ENCODE results near the gene RPL31.

RPL31 gene

DNA sequence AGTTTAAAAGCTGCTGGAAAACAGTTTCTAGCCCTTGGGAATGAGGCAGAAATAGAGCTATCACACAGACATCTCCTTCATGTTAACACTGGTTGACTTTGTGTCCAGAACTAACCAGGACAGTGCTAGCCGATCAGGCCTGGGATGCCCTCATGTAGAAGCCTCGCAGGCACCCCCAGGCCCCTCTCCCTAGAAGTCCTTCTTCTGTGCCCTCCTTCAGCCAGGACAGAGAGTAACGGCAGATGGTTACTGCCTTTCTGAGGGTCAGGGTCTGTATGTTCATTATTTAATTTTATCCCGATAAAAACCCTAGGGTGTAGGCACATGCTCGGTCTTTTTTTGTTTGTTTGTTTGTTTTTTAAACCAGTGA, 10.7 kb upstream of the RPL31 start:
- no peak for ATAC-seq
- TF ChIP-seq, protein P1, sequence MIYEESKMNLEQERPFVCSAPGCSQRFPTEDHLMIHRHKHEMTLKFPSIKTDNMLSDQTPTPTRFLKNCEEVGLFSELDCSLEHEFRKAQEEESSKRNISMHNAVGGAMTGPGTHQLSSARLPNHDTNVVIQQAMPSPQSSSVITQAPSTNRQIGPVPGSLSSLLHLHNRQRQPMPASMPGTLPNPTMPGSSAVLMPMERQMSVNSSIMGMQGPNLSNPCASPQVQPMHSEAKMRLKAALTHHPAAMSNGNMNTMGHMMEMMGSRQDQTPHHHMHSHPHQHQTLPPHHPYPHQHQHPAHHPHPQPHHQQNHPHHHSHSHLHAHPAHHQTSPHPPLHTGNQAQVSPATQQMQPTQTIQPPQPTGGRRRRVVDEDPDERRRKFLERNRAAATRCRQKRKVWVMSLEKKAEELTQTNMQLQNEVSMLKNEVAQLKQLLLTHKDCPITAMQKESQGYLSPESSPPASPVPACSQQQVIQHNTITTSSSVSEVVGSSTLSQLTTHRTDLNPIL (CRISPR knock-in tag; IDR thresholded peaks at IDR 0.05; ENCODE audit: low read depth) = no peak
- TF ChIP-seq, protein P2, sequence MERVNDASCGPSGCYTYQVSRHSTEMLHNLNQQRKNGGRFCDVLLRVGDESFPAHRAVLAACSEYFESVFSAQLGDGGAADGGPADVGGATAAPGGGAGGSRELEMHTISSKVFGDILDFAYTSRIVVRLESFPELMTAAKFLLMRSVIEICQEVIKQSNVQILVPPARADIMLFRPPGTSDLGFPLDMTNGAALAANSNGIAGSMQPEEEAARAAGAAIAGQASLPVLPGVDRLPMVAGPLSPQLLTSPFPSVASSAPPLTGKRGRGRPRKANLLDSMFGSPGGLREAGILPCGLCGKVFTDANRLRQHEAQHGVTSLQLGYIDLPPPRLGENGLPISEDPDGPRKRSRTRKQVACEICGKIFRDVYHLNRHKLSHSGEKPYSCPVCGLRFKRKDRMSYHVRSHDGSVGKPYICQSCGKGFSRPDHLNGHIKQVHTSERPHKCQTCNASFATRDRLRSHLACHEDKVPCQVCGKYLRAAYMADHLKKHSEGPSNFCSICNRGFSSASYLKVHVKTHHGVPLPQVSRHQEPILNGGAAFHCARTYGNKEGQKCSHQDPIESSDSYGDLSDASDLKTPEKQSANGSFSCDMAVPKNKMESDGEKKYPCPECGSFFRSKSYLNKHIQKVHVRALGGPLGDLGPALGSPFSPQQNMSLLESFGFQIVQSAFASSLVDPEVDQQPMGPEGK (CRISPR knock-in tag; IDR thresholded peaks at IDR 0.05; ENCODE audit: borderline replicate concordance) = no peak
- no peak for TF ChIP-seq ZFP3 (CRISPR knock-in tag; IDR thresholded peaks at IDR 0.05)
- TF ChIP-seq TCF4 (CRISPR knock-in tag; IDR thresholded peaks at IDR 0.05; ENCODE audit: borderline replicate concordance) = no peak
- TF ChIP-seq, protein P3, sequence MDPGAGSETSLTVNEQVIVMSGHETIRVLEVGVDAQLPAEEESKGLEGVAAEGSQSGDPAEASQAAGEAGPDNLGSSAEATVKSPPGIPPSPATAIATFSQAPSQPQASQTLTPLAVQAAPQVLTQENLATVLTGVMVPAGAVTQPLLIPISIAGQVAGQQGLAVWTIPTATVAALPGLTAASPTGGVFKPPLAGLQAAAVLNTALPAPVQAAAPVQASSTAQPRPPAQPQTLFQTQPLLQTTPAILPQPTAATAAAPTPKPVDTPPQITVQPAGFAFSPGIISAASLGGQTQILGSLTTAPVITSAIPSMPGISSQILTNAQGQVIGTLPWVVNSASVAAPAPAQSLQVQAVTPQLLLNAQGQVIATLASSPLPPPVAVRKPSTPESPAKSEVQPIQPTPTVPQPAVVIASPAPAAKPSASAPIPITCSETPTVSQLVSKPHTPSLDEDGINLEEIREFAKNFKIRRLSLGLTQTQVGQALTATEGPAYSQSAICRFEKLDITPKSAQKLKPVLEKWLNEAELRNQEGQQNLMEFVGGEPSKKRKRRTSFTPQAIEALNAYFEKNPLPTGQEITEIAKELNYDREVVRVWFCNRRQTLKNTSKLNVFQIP (CRISPR knock-in tag; IDR thresholded peaks at IDR 0.05; ENCODE audit: borderline replicate concordance, low read depth) = no peak

DNA sequence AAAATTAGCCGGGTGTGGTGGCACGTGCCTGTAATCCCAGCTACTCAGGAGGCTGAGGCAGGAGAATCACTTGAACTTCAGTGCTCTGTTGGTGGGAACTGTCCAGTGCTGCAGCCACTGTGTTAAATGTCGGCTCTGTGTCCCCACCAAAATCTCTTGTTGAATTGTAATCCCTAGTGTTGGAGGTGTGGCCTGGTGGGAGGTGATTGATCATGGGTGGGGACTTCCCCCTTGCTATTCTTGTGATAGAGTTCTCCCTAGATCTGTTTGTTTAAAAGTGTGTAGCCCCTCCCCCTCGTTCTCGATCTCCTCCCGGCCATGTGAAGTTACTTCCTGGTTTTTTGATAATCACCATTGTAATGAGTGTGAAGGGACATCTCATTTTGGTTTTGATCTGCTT, 9.8 kb upstream of the RPL31 start:
- no peak for TF ChIP-seq TCF4 (CRISPR knock-in tag; IDR thresholded peaks at IDR 0.05; ENCODE audit: borderline replicate concordance)
- TF ChIP-seq, protein P3 (CRISPR knock-in tag; IDR thresholded peaks at IDR 0.05; ENCODE audit: borderline replicate concordance, low read depth) = no peak
- TF ChIP-seq, protein P4, sequence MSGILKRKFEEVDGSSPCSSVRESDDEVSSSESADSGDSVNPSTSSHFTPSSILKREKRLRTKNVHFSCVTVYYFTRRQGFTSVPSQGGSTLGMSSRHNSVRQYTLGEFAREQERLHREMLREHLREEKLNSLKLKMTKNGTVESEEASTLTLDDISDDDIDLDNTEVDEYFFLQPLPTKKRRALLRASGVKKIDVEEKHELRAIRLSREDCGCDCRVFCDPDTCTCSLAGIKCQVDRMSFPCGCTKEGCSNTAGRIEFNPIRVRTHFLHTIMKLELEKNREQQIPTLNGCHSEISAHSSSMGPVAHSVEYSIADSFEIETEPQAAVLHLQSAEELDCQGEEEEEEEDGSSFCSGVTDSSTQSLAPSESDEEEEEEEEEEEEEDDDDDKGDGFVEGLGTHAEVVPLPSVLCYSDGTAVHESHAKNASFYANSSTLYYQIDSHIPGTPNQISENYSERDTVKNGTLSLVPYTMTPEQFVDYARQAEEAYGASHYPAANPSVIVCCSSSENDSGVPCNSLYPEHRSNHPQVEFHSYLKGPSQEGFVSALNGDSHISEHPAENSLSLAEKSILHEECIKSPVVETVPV (CRISPR knock-in tag; IDR thresholded peaks at IDR 0.05) = no peak
- no peak for TF ChIP-seq ESRRG (CRISPR knock-in tag; IDR thresholded peaks at IDR 0.05)
- TF ChIP-seq ZFP30 (CRISPR knock-in tag; IDR thresholded peaks at IDR 0.05) = no peak
- TF ChIP-seq ZNF565 (CRISPR knock-in tag; conservative IDR thresholded peaks at IDR 0.05; ENCODE audit: low read depth) = no peak
- no peak for TF ChIP-seq CSDC2 (CRISPR knock-in tag; IDR thresholded peaks at IDR 0.05)
- no peak for TF ChIP-seq BACH2 (CRISPR knock-in tag; IDR thresholded peaks at IDR 0.05; ENCODE audit: borderline replicate concordance)
- TF ChIP-seq RARB (CRISPR knock-in tag; IDR thresholded peaks at IDR 0.05) = no peak
- no peak for TF ChIP-seq ARNTL (CRISPR knock-in tag; IDR thresholded peaks at IDR 0.05; ENCODE audit: borderline replicate concordance, low read depth)
- no peak for TF ChIP-seq ISL1 (CRISPR knock-in tag; IDR thresholded peaks at IDR 0.05)
- TF ChIP-seq, protein P1 (CRISPR knock-in tag; IDR thresholded peaks at IDR 0.05; ENCODE audit: low read depth) = no peak
- no peak for TF ChIP-seq TOX (CRISPR knock-in tag; IDR thresholded peaks at IDR 0.05; ENCODE audit: borderline replicate concordance)
- no peak for TF ChIP-seq ZNF70 (CRISPR knock-in tag; IDR thresholded peaks at IDR 0.05)
- TF ChIP-seq GLIS3 (CRISPR knock-in tag; IDR thresholded peaks at IDR 0.05) = no peak
- no peak for TF ChIP-seq SNAI2 (CRISPR knock-in tag; IDR thresholded peaks at IDR 0.05)
- ATAC-seq = no peak

DNA sequence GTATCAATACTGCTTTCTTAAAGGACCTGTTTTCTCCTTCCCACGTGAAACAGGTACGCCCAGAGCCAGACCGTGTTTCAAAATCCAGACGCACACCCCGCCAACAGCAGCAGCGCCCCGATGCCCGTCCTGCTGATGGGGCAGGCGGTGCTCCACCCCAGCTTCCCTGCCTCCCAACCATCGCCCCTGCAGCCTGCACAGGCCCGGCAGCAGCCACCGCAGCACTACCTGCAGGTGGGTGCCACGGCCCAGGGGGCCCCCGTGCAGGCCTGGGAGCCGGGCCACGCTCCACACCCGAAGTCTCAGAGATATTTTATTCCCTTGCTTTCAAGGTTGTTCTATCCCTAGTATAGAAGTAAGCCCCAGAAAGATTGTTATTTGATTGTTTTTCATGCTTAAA, 8.8 kb upstream of the RPL31 start:
- no peak for ATAC-seq
- TF ChIP-seq GLIS3 (CRISPR knock-in tag; IDR thresholded peaks at IDR 0.05) (no peak), PPARA (CRISPR knock-in tag; IDR thresholded peaks at IDR 0.05; ENCODE audit: borderline replicate concordance) (no peak), ZFP30 (CRISPR knock-in tag; IDR thresholded peaks at IDR 0.05) (no peak), ZNF565 (CRISPR knock-in tag; conservative IDR thresholded peaks at IDR 0.05; ENCODE audit: low read depth) (no peak), TCF4 (CRISPR knock-in tag; IDR thresholded peaks at IDR 0.05; ENCODE audit: borderline replicate concordance) (no peak), ZNF70 (CRISPR knock-in tag; IDR thresholded peaks at IDR 0.05) (no peak), ZC3H10 (CRISPR knock-in tag; IDR thresholded peaks at IDR 0.05) (no peak), CSDC2 (CRISPR knock-in tag; IDR thresholded peaks at IDR 0.05) (no peak), ZFP3 (CRISPR knock-in tag; IDR thresholded peaks at IDR 0.05) (no peak), TOX (CRISPR knock-in tag; IDR thresholded peaks at IDR 0.05; ENCODE audit: borderline replicate concordance) (no peak), RARB (CRISPR knock-in tag; IDR thresholded peaks at IDR 0.05) (no peak), SNAI2 (CRISPR knock-in tag; IDR thresholded peaks at IDR 0.05) (no peak), ISL1 (CRISPR knock-in tag; IDR thresholded peaks at IDR 0.05) (no peak)
- TF ChIP-seq, protein P3 (CRISPR knock-in tag; IDR thresholded peaks at IDR 0.05; ENCODE audit: borderline replicate concordance, low read depth) = no peak
- TF ChIP-seq, protein P2 (CRISPR knock-in tag; IDR thresholded peaks at IDR 0.05; ENCODE audit: borderline replicate concordance) = no peak
- TF ChIP-seq, protein P4 (CRISPR knock-in tag; IDR thresholded peaks at IDR 0.05) = no peak

Data from SK-N-SH treated with all-trans-retinoic acid at 6 μM for 48 hours (cell line).